Neural progenitor cell (in vitro differentiated cells): ENCODE data around the gene TXNDC17.

Experiments used
- CTCF ChIP-seq: fragments of 200-600 bp; sonication (generic); IDR thresholded peaks from 2 replicates; pipeline ENCODE4 v1.5.1; 2017; ENCODE audit warnings: antibody characterized with exemption, mild to moderate bottlenecking
- EZH2 ChIP-seq: fragments of 200-600 bp; sonication (generic); IDR thresholded peaks from 2 replicates; pipeline ENCODE4 v1.6.1; 2017; ENCODE audit warnings: antibody characterized with exemption, mild to moderate bottlenecking, moderate library complexity
- EZH2phosphoT487 ChIP-seq: fragments of 200-600 bp; sonication (generic); IDR thresholded peaks from 2 replicates; pipeline ENCODE4 v1.6.1; 2017; ENCODE audit warnings: antibody characterized with exemption

GRCh38 chr17:6637458-6637840 lies 3.4 kb upstream of the TXNDC17 start:
- TF ChIP-seq CTCF = no peak
- no peak for TF ChIP-seq EZH2
- no peak for TF ChIP-seq EZH2phosphoT487
